NOMO-1 treated with DMSO at 0.1 percent for 48 hours (cell line): Measurements from ENCODE around the gene DSCAML1.

Source experiments
- DNase-seq: peaks from one replicate; lab custom pipeline; 2025; ENCODE audit not compliant: unreplicated experiment; lab: John Stamatoyannopoulos, UW

Gene DSCAML1

GRCh38 chr11:117392979-117393378, 404.0 kb downstream of the DSCAML1 start:
- no peak for DNase-seq

GRCh38 chr11:117392001-117392690, 404.9 kb downstream of the DSCAML1 start:
- no peak for DNase-seq

- DNase-seq: no peak
These were observed 405.8 kb downstream of the DSCAML1 start for GRCh38 chr11:117391181-117391580.

- no peak for DNase-seq
These were observed 406.3 kb downstream of the DSCAML1 start for GRCh38 chr11:117390743-117391142.

GRCh38 chr11:117387992-117388755, 408.8 kb downstream of the DSCAML1 start:
- no peak for DNase-seq

- DNase-seq: no peak
These were observed 411.1 kb downstream of the DSCAML1 start for GRCh38 chr11:117385906-117386305.

GRCh38 chr11:117385471-117385870, 411.5 kb downstream of the DSCAML1 start:
- no peak for DNase-seq

GRCh38 chr11:117384045-117384444, 413.0 kb downstream of the DSCAML1 start:
- no peak for DNase-seq

- no peak for DNase-seq
These were observed 414.3 kb downstream of the DSCAML1 start for GRCh38 chr11:117382746-117383145.

- DNase-seq: no peak
These were observed 415.3 kb downstream of the DSCAML1 start for GRCh38 chr11:117381481-117382387.

- no peak for DNase-seq
These were observed 416.3 kb downstream of the DSCAML1 start for GRCh38 chr11:117380676-117381075.

GRCh38 chr11:117378976-117379865, 417.8 kb downstream of the DSCAML1 start:
- DNase-seq: no peak
